Cardiac fibroblast (primary cell): Measurements from ENCODE around the gene TBC1D22B.
A peak's percentile ranks its signal among the peaks of the same experiment; 100 is the strongest.

Experiments
- DNase-seq, 2 donors: peaks; one replicate each; pipeline versions ENCODE4 v3.0.0 to v3.0.0-alpha.2; 2010; ENCODE audit warnings: low read depth in 2 of 2
- H3K4me3 ChIP-seq, 2 donors: replicated peaks in 1 of 2; 1 replicate in 1 of 2; 2 replicates in 1 of 2; pipeline ENCODE4 v1.5.1; 2011; ENCODE audit warnings: low read depth in 2 of 2, low read length in 2 of 2, mild to moderate bottlenecking in 2 of 2, moderate library complexity in 1 of 2
- CTCF ChIP-seq: IDR thresholded peaks from one replicate; pipeline ENCODE4 v1.5.1; 2011; ENCODE audit warnings: low read depth, mild to moderate bottlenecking, low read length, inconsistent platforms

TBC1D22B gene

GRCh38 chr6:37239950-37240713 lies 17.4 kb upstream of the TBC1D22B start:
- DNase-seq, result peak; percentile 100
- no peak overlapping the region for H3K4me3 ChIP-seq
- TF ChIP-seq CTCF, result no peak

- no peak for DNase-seq
- TF ChIP-seq CTCF, result no peak
- H3K4me3 ChIP-seq, result no peak overlapping the region
These were observed 16.4 kb upstream of the TBC1D22B start for GRCh38 chr6:37241131-37241530.

- H3K4me3 ChIP-seq, result no peak overlapping the region
- no peak for TF ChIP-seq CTCF
- DNase-seq, result no peak
These were observed 15.7 kb upstream of the TBC1D22B start for GRCh38 chr6:37241775-37242428.

- DNase-seq, result peak; percentile 98 to 100
- H3K4me3 ChIP-seq, result no peak overlapping the region
- no peak for TF ChIP-seq CTCF
These were observed 15.0 kb upstream of the TBC1D22B start for GRCh38 chr6:37242429-37243052.

- TF ChIP-seq CTCF, result no peak
- H3K4me3 ChIP-seq, result no peak overlapping the region
- no peak for DNase-seq
These were observed 14.3 kb upstream of the TBC1D22B start for GRCh38 chr6:37243131-37243815.

- TF ChIP-seq CTCF, result no peak
- no peak overlapping the region for H3K4me3 ChIP-seq
These were observed 13.7 kb upstream of the TBC1D22B start for GRCh38 chr6:37243816-37244370.

More at GRCh38 chr6:37243816-37244370, 13.7 kb upstream of the TBC1D22B start:
- DNase-seq, result no peak
